ENCODE data around the gene BTBD7. TPM values are rescaled to one million over a fixed set of nuclear protein-coding genes. Genes with fewer than 3 reads are reported as not detected.

The BTBD7 gene
- total RNA-seq, 2 donors from 2014 or later, result 42.8 to 48.6 TPM

DNA sequence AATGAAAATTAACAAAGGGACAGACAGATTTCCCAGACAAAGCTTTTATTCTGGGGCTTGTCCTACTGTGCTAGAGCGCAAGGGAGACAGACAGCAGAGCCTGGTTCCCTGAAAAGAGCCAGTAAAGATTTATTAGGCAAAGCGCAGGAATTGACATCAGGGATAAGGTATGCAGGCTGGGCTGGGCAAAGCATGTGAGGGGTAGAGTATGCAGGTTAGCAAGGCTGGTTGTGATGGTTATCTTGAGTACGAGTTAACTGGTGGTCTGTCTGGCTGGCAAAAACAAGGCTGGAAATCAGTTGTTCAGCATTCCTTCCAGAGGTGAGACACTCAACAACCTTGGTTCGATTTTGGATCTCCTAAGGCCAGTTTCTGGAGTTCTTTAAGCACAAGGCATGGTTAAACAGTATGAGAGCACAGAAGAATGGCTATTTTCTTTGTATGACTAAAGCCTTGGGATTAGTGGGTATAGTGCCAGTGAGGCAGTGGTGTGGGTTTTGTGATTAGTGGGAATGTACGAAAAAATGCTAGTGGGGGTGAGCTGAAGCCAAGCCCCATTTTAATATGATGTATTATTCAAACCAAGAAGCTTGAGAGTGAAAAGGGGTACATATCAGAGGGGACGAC is 30.9 kb downstream of the BTBD7 start:
- TF ChIP-seq, protein P1, sequence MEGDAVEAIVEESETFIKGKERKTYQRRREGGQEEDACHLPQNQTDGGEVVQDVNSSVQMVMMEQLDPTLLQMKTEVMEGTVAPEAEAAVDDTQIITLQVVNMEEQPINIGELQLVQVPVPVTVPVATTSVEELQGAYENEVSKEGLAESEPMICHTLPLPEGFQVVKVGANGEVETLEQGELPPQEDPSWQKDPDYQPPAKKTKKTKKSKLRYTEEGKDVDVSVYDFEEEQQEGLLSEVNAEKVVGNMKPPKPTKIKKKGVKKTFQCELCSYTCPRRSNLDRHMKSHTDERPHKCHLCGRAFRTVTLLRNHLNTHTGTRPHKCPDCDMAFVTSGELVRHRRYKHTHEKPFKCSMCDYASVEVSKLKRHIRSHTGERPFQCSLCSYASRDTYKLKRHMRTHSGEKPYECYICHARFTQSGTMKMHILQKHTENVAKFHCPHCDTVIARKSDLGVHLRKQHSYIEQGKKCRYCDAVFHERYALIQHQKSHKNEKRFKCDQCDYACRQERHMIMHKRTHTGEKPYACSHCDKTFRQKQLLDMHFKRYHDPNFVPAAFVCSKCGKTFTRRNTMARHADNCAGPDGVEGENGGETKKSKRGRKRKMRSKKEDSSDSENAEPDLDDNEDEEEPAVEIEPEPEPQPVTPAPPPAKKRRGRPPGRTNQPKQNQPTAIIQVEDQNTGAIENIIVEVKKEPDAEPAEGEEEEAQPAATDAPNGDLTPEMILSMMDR (conservative IDR thresholded peaks at IDR 0.05), result no peak
- no peaks in the 10 kb centered on the region for H3K27me3 Mint-ChIP-seq (ENCODE audit: insufficient read depth)
- Histone ChIP-seq H3K36me3 (ENCODE audit: control insufficient read depth, insufficient read depth, low read length) (no peaks in the 10 kb centered on the region), H3K4me3 (ENCODE audit: low read length) (no peak overlapping the region), H3K27me3 (ENCODE audit: control insufficient read depth, insufficient read depth, low read length, poor library complexity, severe bottlenecking) (no peaks in the 10 kb centered on the region), H3K27ac (ENCODE audit: low read depth, low read length) (peak overlapping the region; percentile 37), H3K4me1 (ENCODE audit: control insufficient read depth, insufficient read depth, low read length) (peaks cover 6% of the 10 kb centered on the region), H3K9me3 (ENCODE audit: control insufficient read depth, low read length) (no peaks in the 10 kb centered on the region), H3K9ac (ENCODE audit: extremely low read depth, low read length, poor library complexity, severe bottlenecking) (no peak overlapping the region)
- peak; percentile 65 for DNase-seq
- peak overlapping the region; percentile 96 for H3K27ac Mint-ChIP-seq
- H3K4me1 Mint-ChIP-seq, result peaks cover 43% of the 10 kb centered on the region
- 83 to 89% methylated on average over 4 to 6 of the region's 6 CpGs for WGBS, 2 experiments (ENCODE audit: insufficient coverage in 1 of 2, insufficient read length in 1 of 2)
- no peaks in the 10 kb centered on the region for H3K9me3 Mint-ChIP-seq
- H3K4me3 Mint-ChIP-seq, result no peak overlapping the region
- peaks cover 2% of the 10 kb centered on the region for H3K36me3 Mint-ChIP-seq (ENCODE audit: low read depth)

DNA sequence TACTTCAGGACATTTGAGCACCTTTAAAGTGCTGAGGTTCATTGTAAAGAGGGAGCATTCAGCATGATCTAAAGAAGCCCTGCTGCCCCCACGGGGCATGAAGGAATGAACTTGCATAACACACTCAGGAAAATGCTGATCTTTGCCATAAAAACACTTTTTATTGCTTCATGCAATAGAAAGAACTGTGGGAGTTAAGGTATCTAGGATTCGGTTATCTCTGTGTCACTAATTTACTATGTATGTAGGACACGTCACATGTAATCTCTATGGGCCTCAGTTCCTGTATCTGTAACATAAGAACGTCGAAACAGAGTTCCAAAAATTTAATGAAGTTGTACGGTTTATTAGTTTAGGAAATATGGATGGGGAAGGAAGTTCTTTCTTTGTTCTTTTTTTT is 33.0 kb downstream of the BTBD7 start:
- Histone ChIP-seq H3K27me3 (ENCODE audit: control insufficient read depth, insufficient read depth, low read length, poor library complexity, severe bottlenecking) (no peaks in the 10 kb centered on the region), H3K9ac (ENCODE audit: extremely low read depth, low read length, poor library complexity, severe bottlenecking) (no peak overlapping the region), H3K36me3 (ENCODE audit: control insufficient read depth, insufficient read depth, low read length) (no peaks in the 10 kb centered on the region), H3K4me3 (ENCODE audit: low read length) (no peak overlapping the region), H3K4me1 (ENCODE audit: control insufficient read depth, insufficient read depth, low read length) (peaks cover 6% of the 10 kb centered on the region), H3K9me3 (ENCODE audit: control insufficient read depth, low read length) (no peaks in the 10 kb centered on the region), H3K27ac (ENCODE audit: low read depth, low read length) (no peak overlapping the region)
- no peaks in the 10 kb centered on the region for H3K9me3 Mint-ChIP-seq
- no peak overlapping the region for H3K27ac Mint-ChIP-seq
- TF ChIP-seq, protein P1 (conservative IDR thresholded peaks at IDR 0.05), result no peak
- H3K4me3 Mint-ChIP-seq, result no peak overlapping the region
- no peaks in the 10 kb centered on the region for H3K27me3 Mint-ChIP-seq (ENCODE audit: insufficient read depth)
- H3K36me3 Mint-ChIP-seq (ENCODE audit: low read depth), result peaks cover 2% of the 10 kb centered on the region
- peaks cover 44% of the 10 kb centered on the region for H3K4me1 Mint-ChIP-seq
- no peak for DNase-seq
- 94 to 100% methylated on average over 2 to 6 of the region's 6 CpGs for WGBS, 2 experiments (ENCODE audit: insufficient coverage in 1 of 2, insufficient read length in 1 of 2)

DNA sequence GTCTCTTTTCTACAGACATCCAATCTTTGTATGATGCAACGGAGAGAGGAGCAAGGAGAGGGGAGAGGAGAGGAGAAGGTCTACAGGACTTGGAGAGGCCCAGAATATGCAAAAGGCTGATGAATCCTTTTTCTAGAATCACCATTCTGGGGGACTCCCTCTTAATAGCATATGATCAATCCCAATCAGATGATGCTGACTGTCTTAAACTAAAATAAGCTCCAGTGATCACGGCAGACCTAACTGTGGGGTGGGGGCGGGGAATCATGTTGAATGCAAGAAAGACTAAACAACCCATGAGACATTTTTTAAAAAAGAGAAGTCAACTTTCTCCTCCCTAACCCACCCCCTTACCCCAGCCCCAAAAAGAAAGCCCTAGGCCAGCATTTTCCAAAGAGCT is 33.4 kb downstream of the BTBD7 start:
- DNase-seq, result no peak
- Mint-ChIP-seq H3K36me3 (ENCODE audit: low read depth) (peaks cover 3% of the 10 kb centered on the region), H3K4me3 (no peak overlapping the region), H3K27ac (peak overlapping the region; percentile 48), H3K27me3 (ENCODE audit: insufficient read depth) (no peaks in the 10 kb centered on the region), H3K4me1 (peaks cover 40% of the 10 kb centered on the region), H3K9me3 (no peaks in the 10 kb centered on the region)
- H3K4me1 ChIP-seq (ENCODE audit: control insufficient read depth, insufficient read depth, low read length), result peaks cover 6% of the 10 kb centered on the region
- H3K27me3 ChIP-seq (ENCODE audit: control insufficient read depth, insufficient read depth, low read length, poor library complexity, severe bottlenecking), result no peaks in the 10 kb centered on the region
- no peak overlapping the region for H3K4me3 ChIP-seq (ENCODE audit: low read length)
- H3K27ac ChIP-seq (ENCODE audit: low read depth, low read length), result no peak overlapping the region
- no peak overlapping the region for H3K9ac ChIP-seq (ENCODE audit: extremely low read depth, low read length, poor library complexity, severe bottlenecking)
- peaks cover 4% of the 10 kb centered on the region for H3K36me3 ChIP-seq (ENCODE audit: control insufficient read depth, insufficient read depth, low read length)
- TF ChIP-seq, protein P1 (conservative IDR thresholded peaks at IDR 0.05), result no peak
- WGBS, 2 experiments (ENCODE audit: insufficient coverage in 1 of 2, insufficient read length in 1 of 2), result 94 to 100% methylated on average over 2 to 3 of the region's 3 CpGs
- H3K9me3 ChIP-seq (ENCODE audit: control insufficient read depth, low read length), result no peaks in the 10 kb centered on the region
